Measurements from ENCODE around the gene KCNH1.

Gene KCNH1, protein sequence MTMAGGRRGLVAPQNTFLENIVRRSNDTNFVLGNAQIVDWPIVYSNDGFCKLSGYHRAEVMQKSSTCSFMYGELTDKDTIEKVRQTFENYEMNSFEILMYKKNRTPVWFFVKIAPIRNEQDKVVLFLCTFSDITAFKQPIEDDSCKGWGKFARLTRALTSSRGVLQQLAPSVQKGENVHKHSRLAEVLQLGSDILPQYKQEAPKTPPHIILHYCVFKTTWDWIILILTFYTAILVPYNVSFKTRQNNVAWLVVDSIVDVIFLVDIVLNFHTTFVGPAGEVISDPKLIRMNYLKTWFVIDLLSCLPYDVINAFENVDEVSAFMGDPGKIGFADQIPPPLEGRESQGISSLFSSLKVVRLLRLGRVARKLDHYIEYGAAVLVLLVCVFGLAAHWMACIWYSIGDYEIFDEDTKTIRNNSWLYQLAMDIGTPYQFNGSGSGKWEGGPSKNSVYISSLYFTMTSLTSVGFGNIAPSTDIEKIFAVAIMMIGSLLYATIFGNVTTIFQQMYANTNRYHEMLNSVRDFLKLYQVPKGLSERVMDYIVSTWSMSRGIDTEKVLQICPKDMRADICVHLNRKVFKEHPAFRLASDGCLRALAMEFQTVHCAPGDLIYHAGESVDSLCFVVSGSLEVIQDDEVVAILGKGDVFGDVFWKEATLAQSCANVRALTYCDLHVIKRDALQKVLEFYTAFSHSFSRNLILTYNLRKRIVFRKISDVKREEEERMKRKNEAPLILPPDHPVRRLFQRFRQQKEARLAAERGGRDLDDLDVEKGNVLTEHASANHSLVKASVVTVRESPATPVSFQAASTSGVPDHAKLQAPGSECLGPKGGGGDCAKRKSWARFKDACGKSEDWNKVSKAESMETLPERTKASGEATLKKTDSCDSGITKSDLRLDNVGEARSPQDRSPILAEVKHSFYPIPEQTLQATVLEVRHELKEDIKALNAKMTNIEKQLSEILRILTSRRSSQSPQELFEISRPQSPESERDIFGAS

GRCh38 chr1:211133836-211134669 lies at the start of gene KCNH1:
KCNH1 (minus strand) TSS chr1:211134148; CDS start chr1:211133945, 203 bp downstream.
- DNase-seq (ENCODE audit: low spot score) = peak; percentile 81

DNA sequence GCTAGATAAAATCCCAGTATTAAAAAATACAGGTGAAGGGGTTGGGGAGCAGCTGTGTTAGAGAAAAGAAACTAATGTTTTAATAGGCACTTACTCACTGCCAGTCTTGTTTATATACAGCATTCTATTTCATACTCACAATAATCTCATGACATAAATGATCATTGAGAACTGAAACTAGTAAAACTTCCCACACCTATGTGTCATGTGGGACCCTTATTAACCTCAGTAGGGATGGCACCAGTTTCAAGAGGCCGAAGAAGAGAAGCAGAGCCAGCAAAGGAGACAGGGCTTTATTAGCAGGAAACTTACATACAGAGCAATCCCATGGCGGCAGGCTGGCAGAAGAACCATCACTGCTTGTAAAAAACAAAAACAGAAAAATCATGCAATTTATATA lies 48.8 kb upstream of the KCNH1 start:
- no peak for DNase-seq (ENCODE audit: low spot score)

GRCh38 chr1:211174375-211174774 lies 40.4 kb upstream of the KCNH1 start:
- peak; percentile 5 for DNase-seq (ENCODE audit: low spot score)

- no peak for DNase-seq (ENCODE audit: low spot score)
These were observed 38.7 kb upstream of the KCNH1 start for GRCh38 chr1:211172657-211173056.

- no peak for DNase-seq (ENCODE audit: low spot score)
These were observed 35.4 kb upstream of the KCNH1 start for GRCh38 chr1:211169353-211169752.

DNA sequence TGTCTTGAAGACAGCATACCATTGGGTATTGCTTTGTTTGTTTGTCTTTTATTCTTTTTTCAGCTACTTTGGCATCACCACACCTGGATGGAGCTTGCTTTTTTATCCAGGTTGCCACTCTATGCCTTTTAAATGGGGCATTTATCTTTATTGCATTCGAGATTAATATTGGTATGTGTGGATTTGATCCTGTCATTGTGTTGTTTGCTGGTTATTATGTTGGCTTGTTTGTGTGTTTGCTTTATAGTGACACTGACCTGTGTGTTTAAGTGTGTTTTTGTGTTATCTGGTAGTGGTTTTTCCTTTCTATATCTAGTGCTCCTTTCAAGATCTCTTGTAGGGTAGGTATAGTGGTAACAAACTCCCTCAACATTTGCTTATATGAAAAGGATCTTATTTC lies 24.9 kb upstream of the KCNH1 start:
- DNase-seq (ENCODE audit: low spot score) = no peak

- no peak for DNase-seq (ENCODE audit: low spot score)
These were observed 21.1 kb upstream of the KCNH1 start for GRCh38 chr1:211155040-211155439.

- no peak for DNase-seq (ENCODE audit: low spot score)
These were observed 20.0 kb upstream of the KCNH1 start for GRCh38 chr1:211153932-211154331.

- no peak for DNase-seq (ENCODE audit: low spot score)
These were observed 14.4 kb upstream of the KCNH1 start for GRCh38 chr1:211148366-211148765.

DNA sequence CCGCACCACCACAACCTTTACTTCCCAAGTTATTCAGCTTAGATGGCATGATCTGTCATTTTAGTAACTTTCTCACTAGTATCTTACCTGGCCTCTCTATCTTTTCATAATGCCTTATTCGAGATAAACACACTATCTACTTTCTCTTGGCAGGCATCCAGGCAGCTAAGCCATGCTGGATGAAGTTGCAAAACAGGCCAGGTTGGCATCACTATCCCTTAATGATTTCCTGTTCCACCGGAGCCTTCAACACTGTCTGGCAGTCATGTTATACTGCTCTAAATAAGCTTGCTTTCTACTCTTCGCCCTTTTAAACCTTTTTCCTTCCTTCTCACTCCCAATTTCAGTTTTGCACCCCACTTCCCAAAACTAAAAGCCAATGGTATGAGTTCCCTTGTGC lies 12.0 kb upstream of the KCNH1 start:
- no peak for DNase-seq (ENCODE audit: low spot score)

DNA sequence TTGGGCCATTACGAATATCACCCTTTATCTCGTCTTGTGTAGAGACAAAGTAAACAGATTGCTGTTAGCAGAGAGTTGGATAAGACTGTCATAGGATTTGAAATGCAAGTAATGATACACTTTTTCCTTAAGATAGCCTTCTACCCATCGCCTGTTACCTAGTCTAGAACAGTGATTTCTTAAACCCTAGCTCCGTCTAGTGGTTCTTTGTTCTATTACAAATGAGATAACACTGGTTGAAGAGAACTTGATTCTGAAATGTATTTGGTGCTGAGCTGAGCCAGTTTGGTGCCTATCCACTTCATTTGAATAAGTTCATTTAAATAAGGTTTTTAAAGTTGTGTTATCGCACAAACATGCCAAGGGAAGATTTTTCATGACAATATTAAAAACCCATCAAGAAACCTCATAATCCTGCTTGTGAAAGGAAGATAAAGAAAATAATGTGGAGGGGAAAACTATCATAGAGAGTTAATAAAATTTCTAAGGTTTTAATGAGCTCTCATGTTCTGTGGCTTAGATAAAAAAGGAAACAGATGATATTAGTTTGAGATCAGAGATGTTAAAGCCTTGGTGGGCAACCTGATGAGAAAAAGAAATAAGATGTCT lies 1.5 kb upstream of the KCNH1 start:
- DNase-seq (ENCODE audit: low spot score) = peak; percentile 41

DNA sequence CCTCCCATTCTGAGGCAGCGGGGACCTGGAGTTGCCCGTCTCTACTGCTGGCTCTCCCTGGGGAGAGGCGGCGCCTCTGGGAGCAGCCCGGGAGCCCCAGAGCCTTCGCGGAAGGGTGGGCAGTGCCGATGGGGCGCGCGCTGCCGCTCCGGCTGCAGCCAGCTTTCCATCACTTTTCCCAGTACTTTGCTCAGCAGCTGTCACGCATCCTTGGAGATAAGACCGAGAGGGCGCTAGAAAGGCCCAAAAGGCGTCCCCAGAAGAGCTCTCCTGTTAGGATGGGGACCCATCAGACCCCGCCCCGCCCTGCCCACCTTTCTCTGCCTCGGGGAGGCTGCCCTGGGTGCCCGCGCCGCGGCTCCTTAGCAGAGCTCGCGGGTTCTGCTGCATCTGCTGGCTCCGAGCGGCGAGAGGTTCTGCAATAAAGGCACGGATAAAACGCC lies 534 bp downstream of the KCNH1 start:
- DNase-seq (ENCODE audit: low spot score) = no peak

GRCh38 chr1:211132721-211133392 lies 1.1 kb downstream of the KCNH1 start:
- DNase-seq (ENCODE audit: low spot score) = no peak

- no peak for DNase-seq (ENCODE audit: low spot score)
These were observed 4.2 kb downstream of the KCNH1 start for GRCh38 chr1:211129776-211130175.

DNA sequence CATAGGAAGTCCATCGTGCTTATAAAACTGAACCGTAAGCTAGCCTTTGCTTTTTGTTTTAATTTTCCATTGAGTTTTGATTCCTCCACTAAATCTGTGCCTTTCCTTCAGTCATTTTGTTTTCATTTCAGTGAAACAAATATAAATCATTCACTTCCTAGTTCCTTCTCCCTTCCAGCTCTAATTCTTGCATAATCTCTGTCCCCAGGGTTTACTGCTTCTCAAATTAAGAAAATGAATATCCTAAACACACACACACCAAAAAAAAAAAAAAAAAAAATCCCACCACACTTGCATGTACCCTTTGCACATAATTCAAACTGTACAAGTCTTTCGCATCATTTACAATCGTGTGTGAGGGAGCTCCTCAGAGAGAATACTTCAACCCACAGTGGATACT lies 6.8 kb downstream of the KCNH1 start:
- DNase-seq (ENCODE audit: low spot score) = no peak

GRCh38 chr1:211126622-211127021 lies 7.3 kb downstream of the KCNH1 start:
- DNase-seq (ENCODE audit: low spot score) = no peak

DNA sequence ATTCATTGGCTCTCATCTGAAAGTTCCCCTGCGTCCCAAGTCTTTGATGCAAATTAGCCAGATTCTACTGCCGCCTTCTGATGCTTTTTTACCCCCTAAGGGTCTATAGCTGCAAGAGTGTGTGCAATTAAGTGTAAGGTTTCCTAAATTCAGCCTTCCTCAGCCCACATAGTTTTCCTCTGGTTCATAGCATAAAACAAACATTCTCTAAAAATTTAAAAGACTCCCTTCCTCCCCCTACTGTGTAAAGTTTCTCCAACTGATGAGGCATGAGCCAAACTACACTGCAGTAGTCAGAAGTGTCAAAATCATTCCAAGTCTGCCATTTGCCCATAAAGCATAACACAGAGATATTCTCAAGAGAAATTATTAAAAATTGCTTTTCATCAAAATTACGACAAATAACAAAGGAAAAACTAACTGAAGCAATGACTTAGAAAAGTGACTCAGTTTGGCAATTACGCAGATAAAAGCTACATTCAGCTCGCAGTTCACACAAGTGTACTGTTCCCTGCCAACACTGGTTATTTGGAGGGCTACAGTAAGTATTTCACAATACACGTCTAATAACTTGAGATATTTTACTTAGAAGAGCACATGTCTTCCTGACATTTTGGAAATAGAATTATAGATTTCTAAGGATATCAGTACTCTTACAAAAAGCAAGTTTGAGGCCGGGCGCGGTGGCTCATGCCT lies 15.4 kb downstream of the KCNH1 start:
- DNase-seq (ENCODE audit: low spot score) = no peak

DNA sequence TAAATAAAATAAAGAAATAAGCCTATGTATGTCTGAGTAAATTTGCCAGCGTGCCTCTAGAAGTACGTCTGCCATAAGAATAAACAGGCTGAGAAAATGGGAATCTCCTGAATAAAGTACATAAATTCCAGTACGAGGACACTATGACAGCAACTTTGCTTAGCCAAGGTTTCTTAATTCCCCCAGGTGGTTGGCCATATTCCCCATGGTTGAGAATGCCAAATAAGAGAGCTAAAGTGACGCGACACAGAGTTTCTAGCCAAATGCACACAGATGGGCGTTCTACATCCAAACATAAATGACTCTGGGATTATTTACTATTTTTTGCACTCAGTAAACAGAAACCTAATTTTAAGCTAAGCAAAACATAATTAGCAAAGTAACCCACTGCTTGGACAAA lies 19.5 kb downstream of the KCNH1 start:
- no peak for DNase-seq (ENCODE audit: low spot score)

- DNase-seq (ENCODE audit: low spot score) = no peak
These were observed 20.4 kb downstream of the KCNH1 start for GRCh38 chr1:211113566-211113965.

DNA sequence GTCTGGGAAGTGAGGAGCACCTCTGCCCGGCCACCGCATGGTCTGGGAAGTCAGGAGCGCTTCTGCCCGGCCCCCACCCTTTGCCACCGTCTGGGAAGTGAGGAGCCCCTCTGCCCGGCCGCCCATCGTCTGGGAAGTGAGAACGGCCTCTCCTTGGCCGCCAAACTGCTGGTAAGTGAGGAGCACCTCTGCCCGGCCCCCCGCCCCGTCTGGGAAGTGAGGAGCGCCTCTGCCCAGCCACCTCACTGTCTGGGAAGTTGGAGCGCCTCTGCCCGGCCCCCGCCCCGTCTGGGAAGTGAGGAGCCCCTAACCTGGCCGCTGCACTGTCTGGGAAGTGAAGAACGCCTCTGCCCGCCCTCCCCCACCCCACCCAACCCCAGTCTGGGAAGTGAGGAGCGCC lies 22.6 kb downstream of the KCNH1 start:
- no peak for DNase-seq (ENCODE audit: low spot score)
